GM13976 (cell line): ENCODE measurements around the gene CD300A.

Experiments
- DNase-seq: peaks from one replicate; pipeline ENCODE4 v3.0.0; 2012; ENCODE audit warnings: low spot score
- CTCF ChIP-seq: IDR thresholded peaks from 2 replicates; pipeline ENCODE4 v1.5.1; 2012; ENCODE audit warnings: borderline replicate concordance, mild to moderate bottlenecking; ENCODE audit not compliant: insufficient read depth; ENCODE audit errors: extremely low read depth, missing control alignments, control extremely low read depth
- in situ Hi-C: fragments of 300-500 bp; cut with MboI; formaldehyde crosslinking; loops from one replicate; pipeline ENCODE4 v1.12.0; 2022; ENCODE audit warnings: low sequenced_read_pairs, mixed read lengths, inconsistent platforms; ENCODE audit not compliant: unreplicated experiment

Gene CD300A

GRCh38 chr17:74455821-74456220, 10.6 kb upstream of the CD300A start:
- no peak for TF ChIP-seq CTCF
- no peak for DNase-seq
- in situ Hi-C loops: no loop called here

GRCh38 chr17:74457146-74457819, 9.2 kb upstream of the CD300A start:
- in situ Hi-C loops: no loop called here
- peak; percentile 91 for TF ChIP-seq CTCF
- peak; percentile 81 for DNase-seq

GRCh38 chr17:74457820-74458166, 8.6 kb upstream of the CD300A start:
- TF ChIP-seq CTCF: no peak
- in situ Hi-C loops: no loop called here
- DNase-seq: no peak

- no peak for TF ChIP-seq CTCF
- in situ Hi-C loops: no loop called here
- DNase-seq: no peak
These were observed 7.6 kb upstream of the CD300A start for GRCh38 chr17:74458835-74459234.

- TF ChIP-seq CTCF: no peak
- DNase-seq: no peak
- in situ Hi-C loops: no loop called here
These were observed 6.8 kb upstream of the CD300A start for GRCh38 chr17:74459622-74460021.

GRCh38 chr17:74460241-74460640, 6.2 kb upstream of the CD300A start:
- no peak for DNase-seq
- in situ Hi-C loops: no loop called here
- TF ChIP-seq CTCF: peak; percentile 35
